ENCODE measurements around the gene ATP6V1B1.

- no peak for TF ChIP-seq ZFP30 (CRISPR knock-in tag; IDR thresholded peaks at IDR 0.05)
- TF ChIP-seq, protein P1, sequence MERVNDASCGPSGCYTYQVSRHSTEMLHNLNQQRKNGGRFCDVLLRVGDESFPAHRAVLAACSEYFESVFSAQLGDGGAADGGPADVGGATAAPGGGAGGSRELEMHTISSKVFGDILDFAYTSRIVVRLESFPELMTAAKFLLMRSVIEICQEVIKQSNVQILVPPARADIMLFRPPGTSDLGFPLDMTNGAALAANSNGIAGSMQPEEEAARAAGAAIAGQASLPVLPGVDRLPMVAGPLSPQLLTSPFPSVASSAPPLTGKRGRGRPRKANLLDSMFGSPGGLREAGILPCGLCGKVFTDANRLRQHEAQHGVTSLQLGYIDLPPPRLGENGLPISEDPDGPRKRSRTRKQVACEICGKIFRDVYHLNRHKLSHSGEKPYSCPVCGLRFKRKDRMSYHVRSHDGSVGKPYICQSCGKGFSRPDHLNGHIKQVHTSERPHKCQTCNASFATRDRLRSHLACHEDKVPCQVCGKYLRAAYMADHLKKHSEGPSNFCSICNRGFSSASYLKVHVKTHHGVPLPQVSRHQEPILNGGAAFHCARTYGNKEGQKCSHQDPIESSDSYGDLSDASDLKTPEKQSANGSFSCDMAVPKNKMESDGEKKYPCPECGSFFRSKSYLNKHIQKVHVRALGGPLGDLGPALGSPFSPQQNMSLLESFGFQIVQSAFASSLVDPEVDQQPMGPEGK (CRISPR knock-in tag; IDR thresholded peaks at IDR 0.05; ENCODE audit: borderline replicate concordance): no peak
- no peak for TF ChIP-seq OSR1 (CRISPR knock-in tag; IDR thresholded peaks at IDR 0.05)
- TF ChIP-seq RARB (CRISPR knock-in tag; IDR thresholded peaks at IDR 0.05): no peak
- TF ChIP-seq, protein P2, sequence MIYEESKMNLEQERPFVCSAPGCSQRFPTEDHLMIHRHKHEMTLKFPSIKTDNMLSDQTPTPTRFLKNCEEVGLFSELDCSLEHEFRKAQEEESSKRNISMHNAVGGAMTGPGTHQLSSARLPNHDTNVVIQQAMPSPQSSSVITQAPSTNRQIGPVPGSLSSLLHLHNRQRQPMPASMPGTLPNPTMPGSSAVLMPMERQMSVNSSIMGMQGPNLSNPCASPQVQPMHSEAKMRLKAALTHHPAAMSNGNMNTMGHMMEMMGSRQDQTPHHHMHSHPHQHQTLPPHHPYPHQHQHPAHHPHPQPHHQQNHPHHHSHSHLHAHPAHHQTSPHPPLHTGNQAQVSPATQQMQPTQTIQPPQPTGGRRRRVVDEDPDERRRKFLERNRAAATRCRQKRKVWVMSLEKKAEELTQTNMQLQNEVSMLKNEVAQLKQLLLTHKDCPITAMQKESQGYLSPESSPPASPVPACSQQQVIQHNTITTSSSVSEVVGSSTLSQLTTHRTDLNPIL (CRISPR knock-in tag; IDR thresholded peaks at IDR 0.05; ENCODE audit: low read depth): no peak
- no peak for TF ChIP-seq TCF4 (CRISPR knock-in tag; IDR thresholded peaks at IDR 0.05; ENCODE audit: borderline replicate concordance)
- TF ChIP-seq ESRRG (CRISPR knock-in tag; IDR thresholded peaks at IDR 0.05): no peak
- TF ChIP-seq ZFP3 (CRISPR knock-in tag; IDR thresholded peaks at IDR 0.05): no peak
- TF ChIP-seq PPARA (CRISPR knock-in tag; IDR thresholded peaks at IDR 0.05; ENCODE audit: borderline replicate concordance): no peak
- TF ChIP-seq TOX (CRISPR knock-in tag; IDR thresholded peaks at IDR 0.05; ENCODE audit: borderline replicate concordance): no peak
- no peak for TF ChIP-seq ZNF565 (CRISPR knock-in tag; conservative IDR thresholded peaks at IDR 0.05; ENCODE audit: low read depth)
Observed at GRCh38 chr2:70903641-70904340, 31.9 kb upstream of the ATP6V1B1 start.
